ENCODE data around the gene SIGMAR1.

DNA sequence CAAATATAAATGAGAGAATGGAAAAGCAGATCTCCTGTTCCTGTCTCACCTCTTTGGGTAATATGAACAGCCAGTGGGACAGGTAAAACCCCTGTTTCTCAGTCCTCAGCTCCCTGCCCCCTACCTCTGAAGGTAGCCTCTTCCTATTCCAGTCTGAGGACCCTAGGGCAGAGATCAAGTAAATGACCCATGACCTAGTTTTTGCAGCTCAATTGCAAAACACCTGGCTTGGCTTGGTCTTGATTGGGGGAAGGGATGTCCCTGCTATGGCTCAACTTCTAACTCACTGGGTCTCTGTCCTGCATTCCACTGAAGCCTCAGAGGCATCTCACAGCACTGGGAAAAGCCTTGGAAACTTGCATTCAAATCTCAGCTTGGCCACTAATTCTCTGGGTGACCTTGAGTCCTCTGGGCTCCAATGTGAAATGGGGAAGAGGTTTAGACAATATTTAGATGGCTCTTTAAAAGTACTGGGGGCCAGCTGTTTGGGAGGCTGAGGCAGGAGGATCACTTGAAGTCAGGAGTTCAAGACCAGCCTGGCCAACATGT is 7.3 kb upstream of the SIGMAR1 start:
- TF ChIP-seq POLR2A (IDR thresholded peaks at IDR 0.05; ENCODE audit: low read depth, low read length) (no peak), TAF1 (IDR thresholded peaks at IDR 0.05; ENCODE audit: borderline replicate concordance, low read depth, low read length) (no peak)
